ENCODE data around the gene KCNIP3. TPM values are rescaled to one million over a fixed set of nuclear protein-coding genes. Genes with fewer than 3 reads are reported as not detected.

KCNIP3 gene
- total RNA-seq, 2 donors from 2014 or later: 4.0 to 5.9 TPM

DNA sequence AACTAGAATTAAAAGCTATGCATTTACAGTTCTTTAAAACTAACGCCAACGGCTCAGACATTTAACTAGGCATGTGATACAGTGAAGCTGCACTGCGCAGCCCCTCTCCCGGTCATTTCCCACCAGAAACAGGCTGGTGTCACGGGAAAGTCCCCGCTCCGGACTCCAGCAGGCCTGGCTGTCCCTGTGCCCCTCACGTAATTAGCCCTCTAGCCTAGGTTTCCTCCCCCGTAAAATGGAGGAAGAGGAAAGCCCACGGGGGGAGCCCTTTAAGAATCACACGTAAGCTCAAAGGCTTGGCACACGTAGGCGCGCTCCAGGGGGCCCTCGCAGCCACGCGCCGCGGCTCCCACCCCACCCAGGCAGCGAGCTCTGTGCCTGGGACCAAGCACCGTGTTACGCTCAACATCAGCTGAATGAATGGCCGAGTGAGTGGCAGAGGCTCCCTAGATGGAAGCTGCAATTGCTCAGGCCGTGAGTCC lies 48.0 kb downstream of the KCNIP3 start:
- TF ChIP-seq, protein P1, sequence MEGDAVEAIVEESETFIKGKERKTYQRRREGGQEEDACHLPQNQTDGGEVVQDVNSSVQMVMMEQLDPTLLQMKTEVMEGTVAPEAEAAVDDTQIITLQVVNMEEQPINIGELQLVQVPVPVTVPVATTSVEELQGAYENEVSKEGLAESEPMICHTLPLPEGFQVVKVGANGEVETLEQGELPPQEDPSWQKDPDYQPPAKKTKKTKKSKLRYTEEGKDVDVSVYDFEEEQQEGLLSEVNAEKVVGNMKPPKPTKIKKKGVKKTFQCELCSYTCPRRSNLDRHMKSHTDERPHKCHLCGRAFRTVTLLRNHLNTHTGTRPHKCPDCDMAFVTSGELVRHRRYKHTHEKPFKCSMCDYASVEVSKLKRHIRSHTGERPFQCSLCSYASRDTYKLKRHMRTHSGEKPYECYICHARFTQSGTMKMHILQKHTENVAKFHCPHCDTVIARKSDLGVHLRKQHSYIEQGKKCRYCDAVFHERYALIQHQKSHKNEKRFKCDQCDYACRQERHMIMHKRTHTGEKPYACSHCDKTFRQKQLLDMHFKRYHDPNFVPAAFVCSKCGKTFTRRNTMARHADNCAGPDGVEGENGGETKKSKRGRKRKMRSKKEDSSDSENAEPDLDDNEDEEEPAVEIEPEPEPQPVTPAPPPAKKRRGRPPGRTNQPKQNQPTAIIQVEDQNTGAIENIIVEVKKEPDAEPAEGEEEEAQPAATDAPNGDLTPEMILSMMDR (IDR thresholded peaks at IDR 0.05): no peak
- no peak for DNase-seq (ENCODE audit: low spot score)
- peak overlapping the region; percentile 63 to 66 for H3K4me3 ChIP-seq
- peaks cover 0 to 27% of the 10 kb centered on the region in 2 donors for H3K4me1 ChIP-seq
- H3K27ac ChIP-seq: peak overlapping the region; percentile 72 to 86
- H3K9me3 ChIP-seq: no peaks in the 10 kb centered on the region
- H3K27me3 ChIP-seq: no peaks in the 10 kb centered on the region
- no peaks in the 10 kb centered on the region for H3K36me3 ChIP-seq

DNA sequence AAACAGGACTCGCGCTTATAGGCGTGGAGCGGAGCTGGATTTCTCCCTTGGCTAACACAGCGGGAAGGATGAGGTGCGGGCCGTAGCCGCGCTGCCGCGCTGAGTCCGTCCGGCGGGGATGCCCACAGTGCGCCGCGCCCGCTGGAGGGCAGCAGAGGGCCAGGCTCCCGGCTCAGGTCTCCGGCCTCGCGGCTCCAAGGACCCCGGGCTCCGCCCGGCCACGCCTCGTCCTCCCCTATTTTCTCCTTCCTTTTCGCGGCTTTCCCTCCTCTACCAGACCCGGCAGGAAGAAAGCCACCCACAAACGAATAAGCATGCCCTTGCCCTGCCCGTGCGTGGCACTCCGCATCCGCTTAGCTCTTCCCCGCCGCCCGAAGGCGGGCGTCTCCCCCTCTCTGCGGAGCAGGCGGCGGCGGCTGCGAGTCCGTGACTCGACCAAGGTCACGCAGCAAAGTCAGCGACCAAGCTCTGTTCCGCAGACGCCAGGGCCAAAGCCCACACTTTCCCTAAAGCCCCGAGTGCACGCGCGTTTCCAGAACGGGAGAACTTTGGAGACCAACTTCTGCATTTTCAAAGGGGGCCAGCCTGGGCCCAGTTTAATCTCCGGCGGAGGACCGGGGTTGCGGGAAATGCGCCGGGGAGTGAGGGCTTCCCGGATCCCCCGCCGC lies 48.5 kb downstream of the KCNIP3 start:
- H3K36me3 ChIP-seq: no peaks in the 10 kb centered on the region
- H3K4me3 ChIP-seq: peak overlapping the region; percentile 63 to 66
- peak overlapping the region; percentile 72 to 86 for H3K27ac ChIP-seq
- no peaks in the 10 kb centered on the region for H3K9me3 ChIP-seq
- no peaks in the 10 kb centered on the region for H3K27me3 ChIP-seq
- H3K4me1 ChIP-seq: peaks cover 0 to 27% of the 10 kb centered on the region in 2 donors
- peak; percentile 79 for DNase-seq (ENCODE audit: low spot score)
- TF ChIP-seq, protein P1 (IDR thresholded peaks at IDR 0.05): peak; percentile 83 to 94

DNA sequence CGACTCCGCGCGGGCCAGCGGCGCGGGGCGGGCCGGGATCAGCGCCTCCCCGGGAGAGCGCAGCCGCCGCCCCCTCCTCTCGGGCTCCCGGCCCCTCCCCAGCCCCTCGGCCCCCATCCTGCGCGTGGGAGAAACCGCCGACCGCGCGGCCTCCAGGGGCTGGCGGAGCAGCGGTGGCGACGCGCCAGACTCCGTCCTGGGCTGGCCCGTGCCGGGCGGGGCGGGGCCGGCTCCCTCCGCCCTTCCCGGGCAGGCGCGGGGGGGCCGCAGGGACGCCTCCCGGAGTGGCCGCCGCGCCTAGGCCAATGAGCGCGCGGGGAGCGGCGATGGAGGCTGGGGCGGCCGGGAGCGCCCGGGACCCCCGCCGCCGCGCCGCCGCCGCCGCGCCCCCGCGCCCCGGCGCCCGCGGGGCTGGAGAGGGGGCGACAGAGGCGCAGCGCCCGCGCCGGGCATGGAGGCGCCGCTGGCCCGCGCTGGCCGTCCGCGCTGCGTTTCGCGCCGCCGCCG lies 49.1 kb downstream of the KCNIP3 start:
- no peaks in the 10 kb centered on the region for H3K9me3 ChIP-seq
- TF ChIP-seq, protein P1 (IDR thresholded peaks at IDR 0.05): no peak
- peak overlapping the region; percentile 72 to 86 for H3K27ac ChIP-seq
- H3K4me3 ChIP-seq: peak overlapping the region; percentile 63 to 66
- H3K36me3 ChIP-seq: no peaks in the 10 kb centered on the region
- H3K4me1 ChIP-seq: peaks cover 0 to 27% of the 10 kb centered on the region in 2 donors
- H3K27me3 ChIP-seq: no peaks in the 10 kb centered on the region
- DNase-seq (ENCODE audit: low spot score): no peak

DNA sequence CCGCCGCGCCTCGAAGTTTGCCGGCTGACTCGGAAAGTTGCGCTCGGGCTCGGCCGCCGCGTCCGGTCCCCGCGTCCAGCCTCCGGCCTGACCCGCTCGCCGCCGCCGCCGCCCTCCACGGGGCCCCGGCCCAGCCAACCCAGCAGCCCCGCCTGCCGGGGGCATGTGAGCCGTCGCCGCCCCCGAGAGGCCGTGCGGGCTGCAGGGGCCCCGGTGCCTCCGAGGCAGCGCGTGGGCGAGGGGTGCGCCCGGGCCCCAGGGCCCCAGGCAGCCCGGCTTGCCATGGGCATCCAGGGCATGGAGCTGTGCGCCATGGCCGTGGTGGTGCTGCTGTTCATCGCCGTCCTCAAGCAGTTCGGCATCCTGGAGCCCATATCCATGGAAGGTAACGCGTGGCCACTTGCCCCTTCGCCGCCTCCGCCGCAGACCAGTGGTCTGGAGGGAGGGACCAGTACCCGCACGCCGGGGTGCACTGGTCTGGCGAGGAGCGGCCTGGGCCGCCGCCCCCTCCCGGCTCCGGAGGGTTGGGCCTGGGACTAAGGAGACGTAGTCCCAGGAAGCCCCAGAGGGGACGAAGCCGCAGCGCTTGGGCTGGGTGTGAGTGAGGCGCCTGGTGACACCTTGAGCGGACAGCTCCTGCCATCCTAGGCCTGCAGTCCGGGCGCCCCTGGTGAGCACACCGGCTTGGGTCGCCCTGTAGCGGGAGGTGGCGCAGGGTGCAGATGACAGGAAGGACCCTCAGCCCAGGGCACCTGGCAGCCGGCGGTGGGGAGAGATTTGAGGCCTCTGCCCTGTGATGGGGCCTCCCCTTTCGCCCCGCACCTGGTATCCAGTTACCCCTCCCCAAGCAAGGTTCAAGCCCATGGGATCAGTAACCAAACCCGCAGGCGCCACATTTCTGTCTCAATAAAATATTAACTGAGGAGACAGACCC lies 49.9 kb downstream of the KCNIP3 start:
- H3K27ac ChIP-seq: peak overlapping the region; percentile 35 to 55
- no peaks in the 10 kb centered on the region for H3K27me3 ChIP-seq
- DNase-seq (ENCODE audit: low spot score): no peak

More for the DNA sequence above, 49.9 kb downstream of the KCNIP3 start:
- no peaks in the 10 kb centered on the region for H3K36me3 ChIP-seq
- peaks cover 0 to 27% of the 10 kb centered on the region in 2 donors for H3K4me1 ChIP-seq
- no peaks in the 10 kb centered on the region for H3K9me3 ChIP-seq
- TF ChIP-seq, protein P1 (IDR thresholded peaks at IDR 0.05): no peak
- H3K4me3 ChIP-seq: peak overlapping the region; percentile 43 to 63
